Activated T-cell treated with anti-CD3 and anti-CD28 coated beads for 1 hour (primary cell): ENCODE data around the gene OGFRL1.
A peak's percentile ranks its signal among the peaks of the same experiment; 100 is the strongest.
"Not testable (repeated sequence)": the region's sequence is repeated elsewhere in the genome, so short reads cannot be mapped to it uniquely, and the experiment has no call there.

Experiments used
- DNase-seq: peaks from one replicate; pipeline ENCODE4 v3.0.0-alpha.2; 2020; ENCODE audit warnings: low read depth

OGFRL1 gene

DNA sequence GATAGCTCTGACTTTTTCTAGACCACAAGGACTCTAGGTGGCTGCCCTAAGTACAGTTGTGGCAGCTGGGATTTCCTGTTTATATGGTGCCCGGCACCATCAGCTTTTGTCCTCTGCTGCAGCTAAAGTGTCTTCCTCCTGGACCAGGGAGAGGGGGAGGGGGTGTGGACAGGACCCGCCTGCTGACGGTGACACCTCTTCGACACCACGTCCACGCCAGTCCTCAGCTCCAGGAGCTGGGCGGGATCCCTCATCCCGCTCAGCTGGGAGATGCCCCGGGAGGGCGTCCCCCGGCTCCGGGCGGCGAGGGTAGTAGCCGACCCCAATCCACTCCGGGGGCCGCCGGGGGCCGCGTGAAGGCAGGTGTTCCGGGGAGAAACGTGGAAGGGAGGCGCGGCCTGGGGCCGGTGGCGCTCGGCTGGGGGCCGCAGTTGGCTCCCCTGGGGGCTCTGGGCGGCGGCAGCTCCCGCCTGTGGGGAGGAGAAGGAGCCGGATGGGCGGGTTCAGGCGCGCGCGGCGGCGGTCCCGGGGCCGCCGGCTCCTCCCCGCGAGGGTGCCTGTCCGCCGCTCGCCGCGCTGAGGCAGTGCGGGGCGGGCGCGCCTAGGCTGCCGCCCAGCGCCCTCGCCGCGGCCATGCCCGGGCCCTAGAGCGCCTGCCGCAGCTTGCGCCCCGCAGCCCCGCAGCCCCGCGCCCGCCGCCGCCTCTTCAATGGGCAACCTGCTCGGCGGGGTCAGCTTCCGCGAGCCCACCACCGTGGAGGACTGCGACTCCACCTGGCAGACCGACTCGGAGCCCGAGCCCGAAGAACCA, at the start of gene OGFRL1:
TSS of gene OGFRL1 (plus strand) at position 584 of the 811 bp plus-strand sequence. CDS start at position 710, 126 bp downstream.
- DNase-seq, result peak; percentile 54

DNA sequence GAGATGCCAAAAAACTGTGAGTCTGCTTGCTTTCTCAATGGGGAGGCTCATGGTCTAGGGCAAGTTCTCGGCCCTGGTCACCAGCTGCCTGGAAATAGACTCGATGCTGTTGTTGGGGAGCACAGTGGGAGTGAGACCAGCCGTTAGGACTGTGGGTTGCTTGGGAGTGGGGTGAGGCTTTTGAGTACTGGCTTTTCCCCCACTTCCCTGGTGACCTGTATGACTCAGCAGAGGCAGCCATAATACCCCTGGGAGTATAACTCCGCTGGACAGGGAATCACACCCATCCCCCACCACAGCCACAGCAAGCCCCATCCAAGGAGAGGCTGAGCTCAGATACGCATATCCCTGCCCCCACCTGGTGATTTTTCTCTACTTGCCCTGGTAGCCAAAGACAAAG, 48.9 kb upstream of the OGFRL1 start:
- no peak for DNase-seq

DNA sequence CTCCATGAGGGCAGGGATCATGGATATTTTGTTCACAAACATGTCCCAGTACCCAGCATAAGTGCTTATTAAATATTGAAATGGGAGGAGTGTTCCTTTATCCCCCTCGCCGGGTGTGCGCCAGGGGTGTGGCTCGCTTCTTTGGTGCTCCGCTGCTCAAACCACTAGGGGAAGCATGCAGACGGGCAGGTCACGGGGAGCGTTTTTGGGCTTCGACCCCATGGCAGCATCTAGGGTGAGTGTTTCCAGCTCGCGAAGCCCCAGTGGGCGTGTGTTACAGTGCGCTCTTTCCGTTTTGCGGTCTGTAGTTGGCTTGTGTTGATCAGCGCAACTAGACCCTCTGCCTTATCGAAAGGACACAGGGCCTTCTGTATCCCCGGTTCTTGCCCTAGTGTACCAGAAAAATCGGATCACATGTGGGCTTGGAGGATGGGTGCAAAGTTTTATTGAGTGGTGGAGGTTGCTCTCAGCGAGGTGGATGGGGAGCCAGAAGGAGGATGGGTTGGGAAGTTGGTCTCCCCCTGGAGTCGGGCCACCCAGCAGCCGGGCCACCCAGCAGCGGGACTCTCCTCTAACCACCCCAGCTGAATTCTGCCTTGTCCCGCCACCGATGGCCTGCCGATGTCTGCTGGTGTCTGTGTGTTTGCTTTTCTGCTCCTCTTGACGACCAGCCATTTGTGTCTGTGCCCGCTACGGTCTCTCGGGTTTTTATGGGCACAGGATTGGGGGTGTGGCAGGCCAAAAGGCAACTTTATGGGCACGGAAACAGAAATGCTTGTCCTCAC, 43.2 kb upstream of the OGFRL1 start:
- DNase-seq, result no peak

DNA sequence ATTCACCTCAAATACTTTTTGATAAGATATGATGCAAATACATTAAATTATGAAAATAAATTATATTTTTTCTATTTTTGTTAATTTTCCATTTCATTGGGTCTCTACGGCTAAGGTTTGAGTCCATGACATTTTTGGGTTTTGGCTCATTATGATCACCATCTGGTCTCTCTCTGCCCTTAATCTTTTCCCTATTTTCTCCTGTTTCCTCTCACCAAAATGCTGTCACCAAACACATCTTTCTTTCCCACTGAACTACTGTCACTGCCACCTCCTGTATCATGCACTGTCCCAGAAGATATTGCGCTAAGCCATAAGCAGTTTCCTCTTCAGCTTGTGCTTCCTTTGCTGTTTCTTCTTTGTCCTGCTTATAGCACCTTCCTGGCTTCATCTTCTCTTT, 42.0 kb upstream of the OGFRL1 start:
- DNase-seq, result no peak

DNA sequence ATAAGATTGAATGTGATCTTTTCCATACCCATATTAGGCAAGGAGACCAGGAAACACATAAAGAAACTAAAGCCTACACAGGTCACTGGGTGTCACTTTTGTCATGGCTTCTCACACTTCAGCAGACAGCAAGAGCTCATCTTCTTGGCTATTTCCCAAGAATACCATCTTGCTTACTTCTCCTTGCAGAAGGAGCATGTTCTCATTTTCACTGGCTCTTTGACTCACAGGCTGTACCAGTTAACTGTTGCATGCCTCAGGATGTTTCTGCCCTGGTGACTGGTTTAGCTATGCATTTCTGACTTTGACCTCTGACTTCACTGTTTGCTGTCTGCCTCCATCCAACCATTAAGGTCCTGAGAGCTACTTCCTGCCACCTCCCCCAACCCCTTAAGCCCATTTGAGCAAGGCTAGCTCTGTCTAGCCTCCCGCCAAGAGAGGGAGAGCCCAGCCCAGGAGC, 40.3 kb upstream of the OGFRL1 start:
- no peak for DNase-seq

DNA sequence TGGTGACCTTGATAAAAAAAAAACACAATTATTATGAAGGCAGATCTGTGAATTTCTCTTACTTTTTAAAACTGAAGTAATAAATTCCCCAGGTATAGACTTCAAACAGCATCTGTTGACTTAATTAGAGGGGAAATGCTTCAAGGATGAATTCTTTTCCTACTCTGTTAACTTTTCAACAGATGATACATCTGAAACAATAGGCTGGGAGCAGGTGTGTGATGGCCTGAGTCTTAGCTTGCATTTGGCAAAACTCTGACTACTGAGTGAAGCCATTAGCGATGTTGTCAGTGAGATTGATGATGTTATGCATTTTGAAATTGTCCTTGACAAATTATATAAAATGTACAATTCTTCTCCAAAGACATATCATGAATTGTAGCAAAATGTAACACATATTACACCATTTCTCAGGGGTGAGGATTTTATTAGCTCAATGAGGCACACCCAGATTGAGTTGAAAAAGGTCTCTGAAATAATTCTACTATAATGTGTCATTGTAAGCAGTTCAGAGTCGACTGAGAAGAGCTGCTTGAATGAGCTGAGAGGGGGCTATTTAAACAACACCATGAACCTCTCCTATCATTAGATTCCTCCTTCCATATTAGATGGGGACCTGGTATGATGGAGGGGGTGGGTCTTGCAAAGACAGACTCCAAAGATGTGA, 39.6 kb upstream of the OGFRL1 start:
- DNase-seq, result no peak

DNA sequence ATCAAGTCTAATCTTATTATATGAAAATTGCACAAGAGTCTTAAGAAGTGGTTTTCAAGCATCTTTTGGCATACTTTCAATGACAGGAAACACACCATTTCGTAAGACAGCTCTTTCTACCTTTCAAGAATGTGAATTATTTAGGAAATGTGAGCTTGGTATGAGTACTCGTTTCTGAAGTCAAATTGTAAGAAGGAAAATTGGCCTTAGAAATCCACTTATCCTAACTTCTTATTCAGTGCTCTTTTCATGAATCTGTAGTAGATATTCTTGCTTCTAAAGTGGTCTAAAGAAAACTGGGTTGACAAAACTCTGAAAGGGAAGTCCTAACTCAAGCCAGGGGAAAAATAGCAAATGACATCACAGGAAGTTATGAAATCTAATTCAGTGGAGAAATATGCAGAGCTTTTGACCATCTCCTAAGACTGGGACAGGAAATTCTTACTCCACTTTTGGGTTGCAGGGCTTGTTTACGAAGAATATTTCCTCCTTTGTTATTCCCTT, 38.5 kb upstream of the OGFRL1 start:
- no peak for DNase-seq

DNA sequence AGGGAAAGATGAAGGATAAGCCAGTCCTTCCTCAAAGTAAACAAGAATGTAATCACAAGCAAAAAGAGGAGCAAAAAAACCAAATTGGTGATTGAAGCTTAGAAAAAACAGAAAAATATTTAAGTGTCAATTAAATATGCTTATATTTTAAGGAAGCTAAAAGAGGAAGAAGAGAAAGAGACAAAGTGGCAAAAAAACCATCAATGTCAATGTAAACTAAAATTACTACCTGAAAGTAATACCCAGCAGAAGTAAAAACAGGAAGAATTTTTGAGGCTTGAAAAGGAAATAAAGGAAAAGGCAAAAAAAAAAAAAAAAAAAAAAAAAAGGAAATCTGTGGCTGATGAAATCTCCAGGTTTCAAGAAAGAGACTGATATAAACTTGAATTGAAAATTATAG, 36.2 kb upstream of the OGFRL1 start:
- DNase-seq, result no peak

DNA sequence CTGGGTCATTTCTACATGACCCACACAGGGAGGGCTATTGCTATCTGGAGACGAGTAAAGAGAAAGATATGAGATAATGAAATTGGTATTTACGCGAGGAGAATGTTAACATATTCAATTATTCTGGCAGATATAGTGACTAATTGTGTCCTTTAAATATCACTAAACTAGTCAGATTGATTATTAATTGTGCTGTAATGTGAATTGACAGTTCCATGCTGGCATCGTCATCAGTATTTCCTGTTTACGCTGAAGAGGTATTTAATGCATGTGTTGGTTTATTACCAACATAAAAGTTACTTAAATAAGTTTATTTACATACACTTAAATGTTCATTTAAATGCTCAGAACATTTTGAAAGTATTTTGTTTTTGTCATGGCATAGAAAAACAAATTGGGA, 35.7 kb upstream of the OGFRL1 start:
- DNase-seq, result no peak

DNA sequence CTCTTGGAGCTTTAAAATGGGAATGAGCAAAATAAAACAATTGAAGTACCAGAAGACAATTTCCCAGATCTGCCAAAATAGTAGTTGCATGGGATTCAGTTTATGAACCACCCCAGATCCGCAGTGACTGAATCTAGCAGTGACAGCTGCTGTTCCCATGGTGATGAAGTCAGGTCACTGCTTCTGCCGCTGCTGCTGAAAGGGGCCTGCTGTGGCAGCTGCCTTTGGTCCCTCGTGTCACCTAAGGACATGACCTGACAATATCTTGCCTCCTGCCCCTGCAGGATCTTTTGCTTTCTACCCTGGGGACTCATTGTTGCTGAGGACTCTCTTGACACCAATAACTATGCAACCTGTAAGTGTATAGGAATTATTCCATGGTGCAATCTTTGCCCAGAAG, 34.3 kb upstream of the OGFRL1 start:
- DNase-seq, result no peak

DNA sequence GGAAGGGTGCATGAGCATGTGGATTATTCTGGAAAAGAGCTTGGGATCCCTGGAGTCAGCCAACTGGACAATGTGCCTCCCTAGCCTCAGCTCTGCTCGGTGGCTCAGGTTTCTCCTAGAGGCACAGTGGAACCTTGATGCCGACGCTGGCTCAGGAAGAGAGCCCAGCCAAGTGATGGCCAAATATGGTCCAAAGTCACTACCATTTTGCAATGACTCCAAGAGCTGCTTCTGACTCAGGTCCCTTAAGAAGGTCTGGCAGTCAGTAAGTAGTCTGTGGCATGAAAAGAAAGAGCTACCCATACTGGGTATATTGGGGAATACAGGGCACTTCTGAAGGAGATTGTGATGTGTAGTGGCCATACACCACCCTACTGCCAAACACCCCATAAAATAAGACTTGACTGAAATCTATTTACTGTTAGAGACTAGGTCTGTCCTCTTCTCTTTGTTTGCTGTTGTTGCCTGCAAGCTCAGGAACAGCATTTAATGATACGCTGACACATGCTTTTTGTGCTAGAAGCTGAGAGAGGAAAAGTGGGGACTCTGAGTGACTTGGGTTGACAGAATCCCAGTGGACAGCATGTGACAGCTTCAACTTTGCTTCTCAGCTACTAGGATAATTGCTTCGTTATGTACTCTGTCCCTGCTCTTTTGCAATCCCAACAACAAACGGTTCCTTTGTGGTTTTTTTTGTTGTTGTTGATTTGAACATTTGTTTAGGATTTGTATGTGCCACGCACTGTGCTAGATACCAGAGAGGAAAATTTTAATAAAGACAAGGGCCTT, 30.3 kb upstream of the OGFRL1 start:
- DNase-seq, result no peak

DNA sequence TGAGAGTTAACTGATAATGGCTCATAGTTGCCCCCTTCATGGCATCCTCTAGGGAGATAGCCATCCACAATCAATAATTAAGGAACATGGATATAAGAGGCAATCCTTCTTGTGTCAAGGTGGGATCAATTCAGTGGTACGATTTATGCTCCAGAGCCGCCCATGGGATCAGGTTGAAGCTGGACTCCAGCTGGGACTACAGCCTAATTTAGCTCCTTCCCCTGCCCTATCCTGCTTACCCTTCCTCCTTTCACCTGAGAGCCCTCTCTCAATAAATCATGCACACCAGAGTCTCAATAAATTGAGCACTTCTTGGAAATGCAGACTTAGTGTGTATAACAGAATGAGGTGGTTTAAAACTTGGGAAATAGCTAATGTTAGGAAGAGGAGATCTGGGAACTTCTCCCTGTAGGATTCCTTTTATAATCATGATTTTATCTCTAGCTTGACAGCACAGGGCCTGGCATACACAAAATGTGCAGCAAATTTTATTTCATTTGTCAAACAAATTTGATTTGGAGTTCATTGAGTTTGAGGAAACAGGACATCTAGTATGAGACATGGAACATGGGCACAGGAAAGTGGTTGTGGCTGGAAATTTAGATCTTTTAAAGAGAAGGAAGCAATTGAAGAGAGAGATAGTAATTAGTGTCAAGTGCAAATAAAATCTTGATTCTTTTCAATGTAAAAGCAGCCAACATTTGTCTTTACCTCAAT, 28.6 kb upstream of the OGFRL1 start:
- no peak for DNase-seq

DNA sequence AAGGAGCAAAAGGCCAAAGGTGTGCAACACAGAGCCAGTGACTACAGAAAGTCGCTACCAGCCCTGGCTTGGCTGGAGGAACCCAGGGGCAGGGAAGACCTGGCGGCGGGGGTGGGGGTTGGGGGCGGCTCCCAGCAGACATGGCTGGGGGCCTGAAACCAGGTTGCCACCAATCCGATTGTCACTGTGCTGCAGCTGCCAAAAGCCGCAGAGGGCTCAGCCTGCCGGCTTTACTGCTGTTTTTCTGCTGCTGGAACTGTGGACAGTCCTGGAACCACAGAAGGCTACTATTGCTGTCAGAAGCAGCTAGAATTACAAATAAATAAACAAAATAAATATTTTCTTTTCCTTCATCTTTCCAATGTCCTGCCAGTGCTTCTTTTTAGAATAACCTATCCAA, 25.7 kb upstream of the OGFRL1 start:
- DNase-seq, result no peak

DNA sequence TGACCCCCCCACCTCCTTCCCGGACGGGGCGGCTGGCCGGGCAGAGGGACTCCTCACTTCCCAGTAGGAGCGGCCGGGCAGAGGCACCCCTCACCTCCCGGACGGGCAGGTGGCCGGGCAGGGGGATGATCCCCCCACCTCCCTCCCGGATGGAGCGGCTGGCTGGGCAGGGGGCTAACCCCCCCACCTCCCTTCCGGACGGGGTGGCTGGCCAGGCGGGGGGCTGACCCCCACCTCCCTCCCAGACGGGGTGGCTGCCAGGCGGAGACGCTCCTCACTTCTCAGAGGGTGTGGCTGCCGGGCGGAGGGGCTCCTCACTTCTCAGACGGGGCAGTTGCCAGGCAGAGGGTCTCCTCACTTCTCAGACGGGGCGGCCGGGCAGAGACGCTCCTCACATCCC, 22.2 kb upstream of the OGFRL1 start:
- DNase-seq, result not testable (repeated sequence)

DNA sequence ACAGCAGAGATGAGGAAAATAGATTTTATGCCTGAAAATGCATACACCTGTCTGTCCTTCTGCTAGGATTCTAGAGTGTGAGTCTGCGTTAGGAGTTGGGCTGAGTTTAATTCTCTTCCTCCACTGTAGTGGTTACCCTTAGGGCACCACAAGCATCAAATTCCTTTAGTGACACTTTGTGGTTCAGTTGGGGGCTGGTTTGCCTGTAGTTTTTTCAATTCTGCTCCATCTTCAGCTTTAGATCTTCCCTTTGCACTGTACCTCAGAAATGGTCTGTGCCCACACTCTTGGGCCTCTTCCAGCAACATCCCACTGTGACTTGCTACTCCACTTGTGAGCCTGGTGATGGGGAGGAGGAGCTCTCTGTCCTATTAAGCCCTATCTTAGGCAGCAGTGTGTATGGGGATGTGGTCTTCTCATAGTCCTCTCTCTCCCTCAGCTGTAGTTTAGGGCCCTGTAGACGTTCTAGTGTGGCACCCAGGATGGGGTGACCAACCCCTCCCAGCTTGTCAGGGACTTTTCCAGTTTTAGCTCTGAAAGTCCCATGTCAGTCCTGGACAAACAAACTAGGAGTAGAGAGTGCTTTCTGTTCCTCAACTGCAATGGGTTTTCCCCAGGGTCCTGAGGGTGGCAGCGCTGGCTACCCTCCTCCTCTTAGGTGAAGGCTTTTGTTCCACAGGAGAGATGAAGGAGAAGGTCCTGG, 19.7 kb upstream of the OGFRL1 start:
- DNase-seq, result no peak

DNA sequence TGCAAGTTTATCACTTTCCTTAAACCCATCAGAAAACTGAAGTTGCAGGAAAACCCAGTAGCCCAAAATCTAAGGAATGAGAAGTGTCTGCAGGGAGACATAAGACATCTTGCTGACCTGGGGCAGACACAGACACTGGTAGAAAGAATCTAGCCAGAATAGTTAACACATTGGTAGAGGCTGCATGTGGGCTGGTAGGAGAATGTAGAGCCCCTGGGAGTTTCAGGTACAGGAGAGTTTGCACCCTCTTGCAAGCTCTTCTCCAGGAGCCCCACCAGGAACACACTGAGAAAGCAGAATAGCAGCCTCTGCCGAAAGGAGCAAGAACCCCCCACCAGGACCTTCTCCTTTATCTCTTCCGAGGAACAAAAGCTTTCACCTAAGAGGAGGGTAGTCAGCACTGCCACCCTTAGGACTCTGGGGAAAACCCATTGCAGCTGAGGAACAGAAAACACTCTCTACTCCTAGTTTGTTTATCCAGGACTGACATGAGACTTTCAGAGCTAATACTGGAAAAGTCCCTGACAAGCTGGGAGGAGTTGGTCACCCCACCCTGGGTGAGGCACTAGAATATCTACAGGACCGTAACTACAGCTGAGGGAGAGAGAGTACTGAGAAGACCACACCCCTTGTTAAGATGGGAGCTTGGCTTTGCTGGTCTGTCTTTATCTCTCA, 10.5 kb upstream of the OGFRL1 start:
- no peak for DNase-seq

DNA sequence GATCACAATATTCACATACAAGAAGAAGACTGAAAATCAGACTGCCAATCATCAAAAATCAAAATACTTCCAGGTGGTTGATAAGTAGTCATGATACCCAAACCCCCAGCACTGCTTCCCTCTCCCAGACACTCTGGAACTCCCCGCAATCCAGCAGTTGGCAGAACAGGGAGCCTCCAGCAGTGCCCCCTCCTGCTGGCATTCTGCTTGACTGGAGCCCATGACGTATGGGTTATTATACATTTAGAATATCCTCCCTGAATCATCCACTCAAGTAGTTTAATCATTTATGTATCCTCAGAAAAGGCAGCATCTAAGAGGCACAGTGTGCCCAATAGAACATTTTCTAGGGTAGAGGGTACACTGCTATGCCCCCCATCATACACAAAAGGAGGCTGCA, 9.3 kb upstream of the OGFRL1 start:
- DNase-seq, result no peak

DNA sequence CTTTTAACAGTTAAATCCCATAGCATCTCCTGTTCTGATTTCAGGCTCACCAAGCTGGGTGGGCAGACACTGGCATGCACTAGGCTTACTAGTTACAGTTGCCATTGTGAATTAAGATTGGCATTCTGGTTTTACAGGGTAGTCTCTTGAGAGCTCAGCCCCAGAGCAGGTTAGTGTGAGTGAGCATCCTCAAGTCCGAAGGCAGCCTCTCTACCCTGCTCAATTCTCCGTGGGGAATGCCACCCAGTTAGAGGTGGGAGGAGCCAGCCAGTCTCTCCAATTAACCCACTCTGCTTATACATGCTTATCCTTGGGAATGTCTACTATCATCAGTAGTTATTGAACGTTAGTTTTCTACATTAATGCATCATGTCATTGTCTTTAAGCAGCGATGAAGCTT, 8.9 kb upstream of the OGFRL1 start:
- DNase-seq, result no peak

DNA sequence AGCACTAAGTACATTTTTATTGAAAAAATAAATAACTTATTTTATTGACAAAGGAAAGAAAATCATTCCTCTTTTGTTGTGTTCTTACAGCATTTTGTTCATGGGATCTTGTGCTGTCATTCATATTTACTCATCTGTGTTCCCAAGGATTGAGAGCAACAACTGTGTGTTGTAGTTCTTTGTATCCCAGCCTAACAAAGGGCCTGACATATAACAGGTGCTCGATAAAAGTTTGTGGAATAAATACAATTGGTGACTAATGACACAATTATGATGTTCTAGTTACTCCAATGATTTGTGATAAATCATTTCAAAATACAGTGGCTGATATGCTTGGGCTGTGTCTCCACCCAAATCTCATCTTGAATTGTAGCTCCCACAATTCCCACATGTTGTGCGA, 7.9 kb upstream of the OGFRL1 start:
- no peak for DNase-seq

DNA sequence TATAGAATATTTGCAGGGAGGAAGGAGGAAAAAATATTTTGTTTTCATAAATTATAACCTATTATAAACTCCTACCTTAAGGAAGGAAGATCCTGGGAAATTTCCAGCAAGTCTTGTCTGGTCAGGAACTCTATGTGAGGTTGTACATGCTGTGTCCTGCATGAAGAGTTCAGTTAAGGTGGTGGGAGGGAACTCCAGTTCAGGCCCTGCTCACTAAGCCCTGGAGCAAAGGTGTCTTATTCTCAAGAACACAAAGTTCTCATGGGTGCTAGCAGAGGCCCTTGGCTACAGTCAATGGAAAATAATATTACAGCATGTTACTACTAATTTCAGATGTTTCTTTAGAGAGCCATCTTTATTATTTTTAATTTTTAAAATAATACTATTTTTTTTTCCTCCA, 3.8 kb upstream of the OGFRL1 start:
- no peak for DNase-seq
